Measurements from ENCODE around the gene PANK1.

PANK1 gene

DNA sequence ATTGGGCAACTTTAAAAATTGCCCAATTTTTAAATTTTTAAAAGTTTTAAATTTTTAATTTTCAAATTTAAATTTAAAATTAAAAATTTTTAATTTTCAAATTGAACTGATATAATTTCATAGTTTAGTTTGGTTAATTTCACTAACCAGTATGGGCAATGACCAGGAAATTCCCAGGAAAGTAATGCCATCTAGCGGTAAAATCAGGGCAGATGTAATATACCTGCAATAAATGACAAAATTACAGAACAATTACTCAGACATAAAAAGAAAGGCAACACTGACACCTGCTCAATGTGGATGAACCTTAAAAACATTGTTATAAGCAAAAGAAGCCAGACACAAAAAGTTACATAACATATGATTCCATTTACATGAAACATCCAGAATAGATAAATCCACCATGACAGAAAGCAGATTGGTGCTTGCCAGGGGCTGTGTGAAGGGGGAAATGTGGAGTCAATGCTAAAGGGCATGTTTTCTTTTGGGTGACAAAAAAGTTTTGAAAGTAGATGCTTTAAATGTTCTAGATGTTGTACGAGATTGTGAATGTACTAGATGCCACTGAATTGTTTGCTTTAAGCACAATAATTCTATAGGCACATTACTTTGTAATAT lies 81.1 kb downstream of the PANK1 start:
- H3K4me3 ChIP-seq, result no peak overlapping the region
- TF ChIP-seq, protein P1, sequence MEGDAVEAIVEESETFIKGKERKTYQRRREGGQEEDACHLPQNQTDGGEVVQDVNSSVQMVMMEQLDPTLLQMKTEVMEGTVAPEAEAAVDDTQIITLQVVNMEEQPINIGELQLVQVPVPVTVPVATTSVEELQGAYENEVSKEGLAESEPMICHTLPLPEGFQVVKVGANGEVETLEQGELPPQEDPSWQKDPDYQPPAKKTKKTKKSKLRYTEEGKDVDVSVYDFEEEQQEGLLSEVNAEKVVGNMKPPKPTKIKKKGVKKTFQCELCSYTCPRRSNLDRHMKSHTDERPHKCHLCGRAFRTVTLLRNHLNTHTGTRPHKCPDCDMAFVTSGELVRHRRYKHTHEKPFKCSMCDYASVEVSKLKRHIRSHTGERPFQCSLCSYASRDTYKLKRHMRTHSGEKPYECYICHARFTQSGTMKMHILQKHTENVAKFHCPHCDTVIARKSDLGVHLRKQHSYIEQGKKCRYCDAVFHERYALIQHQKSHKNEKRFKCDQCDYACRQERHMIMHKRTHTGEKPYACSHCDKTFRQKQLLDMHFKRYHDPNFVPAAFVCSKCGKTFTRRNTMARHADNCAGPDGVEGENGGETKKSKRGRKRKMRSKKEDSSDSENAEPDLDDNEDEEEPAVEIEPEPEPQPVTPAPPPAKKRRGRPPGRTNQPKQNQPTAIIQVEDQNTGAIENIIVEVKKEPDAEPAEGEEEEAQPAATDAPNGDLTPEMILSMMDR (IDR thresholded peaks at IDR 0.05), result peak; percentile 60
- H3K27ac ChIP-seq, result no peak overlapping the region
- DNase-seq (ENCODE audit: low spot score), result no peak

DNA sequence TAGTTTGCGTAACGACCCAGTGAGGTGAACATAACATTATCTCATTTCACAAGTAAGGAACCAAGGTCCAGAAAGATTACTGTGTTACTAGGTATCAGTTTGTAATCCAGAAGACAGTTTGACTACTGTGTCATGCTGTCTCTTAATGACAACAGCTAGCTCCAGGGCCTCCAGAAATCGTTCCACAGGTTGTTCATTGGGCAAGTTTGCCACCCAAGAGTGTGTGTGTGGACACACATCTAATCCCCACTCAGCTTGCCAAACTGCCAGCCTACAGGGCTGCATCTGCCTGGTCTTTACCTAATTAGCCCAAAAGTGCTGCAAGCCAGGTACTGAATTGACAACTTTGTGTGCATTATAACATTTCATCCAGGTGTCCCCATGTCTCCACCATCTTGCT lies 81.7 kb downstream of the PANK1 start:
- no peak overlapping the region for H3K4me3 ChIP-seq
- H3K27ac ChIP-seq, result no peak overlapping the region
- DNase-seq (ENCODE audit: low spot score), result no peak
- TF ChIP-seq, protein P1 (IDR thresholded peaks at IDR 0.05), result no peak

DNA sequence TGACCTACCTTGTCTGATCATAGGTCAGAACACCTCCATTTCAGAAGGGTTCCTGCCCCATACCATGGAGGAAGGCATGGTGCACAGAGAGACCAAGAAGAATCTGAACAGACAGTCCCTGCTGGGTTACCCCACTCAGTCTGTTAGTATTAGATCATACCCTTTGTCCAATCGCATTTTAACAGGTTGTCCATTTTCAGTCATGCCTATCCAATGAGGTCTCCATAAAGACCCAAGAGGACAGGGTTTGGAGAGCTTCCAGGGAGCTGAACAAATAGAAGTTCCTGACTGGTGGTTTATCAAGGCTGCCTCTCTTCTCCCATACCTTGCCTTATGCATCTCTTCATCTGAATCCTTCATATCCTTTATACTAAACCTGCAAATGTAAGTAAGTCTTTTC lies 88.4 kb downstream of the PANK1 start:
- Histone ChIP-seq H3K27ac (no peak overlapping the region), H3K4me3 (no peak overlapping the region)
- TF ChIP-seq, protein P1 (IDR thresholded peaks at IDR 0.05), result no peak
- no peak for DNase-seq (ENCODE audit: low spot score)

DNA sequence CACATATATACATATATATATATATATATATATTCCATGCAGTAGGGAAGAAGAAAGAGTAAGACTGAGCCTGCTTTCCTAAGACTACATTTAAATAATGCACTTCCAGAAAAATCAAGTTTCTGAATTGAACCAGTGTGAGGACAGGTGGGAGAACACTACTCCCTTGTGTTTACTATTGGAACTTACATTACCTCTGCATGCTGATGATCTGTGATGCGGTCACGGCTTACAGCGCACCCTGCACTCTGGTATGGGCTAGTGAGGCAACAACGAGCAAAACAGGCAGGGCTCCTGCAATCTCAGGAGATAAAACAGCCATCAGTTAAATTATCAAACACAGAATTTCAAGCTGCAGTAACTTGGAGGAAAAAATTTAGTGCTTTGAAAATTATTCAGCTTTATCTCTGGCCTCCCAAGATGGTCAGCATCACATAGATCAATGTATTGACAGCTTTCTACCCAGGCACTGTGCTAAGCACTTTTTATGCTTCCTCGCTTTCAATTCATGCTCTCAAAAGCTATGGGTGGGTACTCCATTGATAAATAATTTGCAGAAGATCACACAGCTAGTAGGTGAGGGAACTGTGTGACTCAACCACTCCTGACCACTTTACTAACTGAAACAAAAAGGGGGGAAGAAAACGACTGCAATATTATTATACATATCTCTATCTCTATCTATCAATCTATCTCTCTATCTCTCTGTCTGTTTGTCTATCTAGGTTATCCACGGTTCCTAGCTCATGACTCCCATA lies 89.2 kb downstream of the PANK1 start:
- Histone ChIP-seq H3K27ac (no peak overlapping the region), H3K4me3 (no peak overlapping the region)

DNA sequence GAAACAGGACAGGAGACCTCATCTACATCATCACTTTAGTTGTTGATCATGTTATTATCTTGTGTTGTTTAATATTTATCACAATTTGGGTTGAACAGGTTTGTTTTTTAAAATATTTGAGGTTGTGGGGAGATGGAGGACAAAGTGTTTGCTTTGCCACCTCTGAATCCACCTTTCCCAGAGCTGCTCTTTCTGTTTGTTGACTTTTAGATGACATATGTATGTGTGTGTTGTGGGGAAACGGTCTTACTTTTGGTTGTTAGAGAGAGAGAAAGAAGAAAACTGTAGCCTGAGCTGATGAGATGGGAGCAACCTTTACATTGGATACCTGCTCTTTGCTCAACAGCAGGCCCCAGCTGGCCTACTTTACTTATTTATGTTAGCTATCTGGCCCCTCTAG lies 90.6 kb downstream of the PANK1 start:
- TF ChIP-seq, protein P1 (IDR thresholded peaks at IDR 0.05), result no peak
- no peak for DNase-seq (ENCODE audit: low spot score)
- H3K27ac ChIP-seq, result no peak overlapping the region
- no peak overlapping the region for H3K4me3 ChIP-seq

More for the DNA sequence above, 89.2 kb downstream of the PANK1 start:
- TF ChIP-seq, protein P1 (IDR thresholded peaks at IDR 0.05), result no peak
- no peak for DNase-seq (ENCODE audit: low spot score)

DNA sequence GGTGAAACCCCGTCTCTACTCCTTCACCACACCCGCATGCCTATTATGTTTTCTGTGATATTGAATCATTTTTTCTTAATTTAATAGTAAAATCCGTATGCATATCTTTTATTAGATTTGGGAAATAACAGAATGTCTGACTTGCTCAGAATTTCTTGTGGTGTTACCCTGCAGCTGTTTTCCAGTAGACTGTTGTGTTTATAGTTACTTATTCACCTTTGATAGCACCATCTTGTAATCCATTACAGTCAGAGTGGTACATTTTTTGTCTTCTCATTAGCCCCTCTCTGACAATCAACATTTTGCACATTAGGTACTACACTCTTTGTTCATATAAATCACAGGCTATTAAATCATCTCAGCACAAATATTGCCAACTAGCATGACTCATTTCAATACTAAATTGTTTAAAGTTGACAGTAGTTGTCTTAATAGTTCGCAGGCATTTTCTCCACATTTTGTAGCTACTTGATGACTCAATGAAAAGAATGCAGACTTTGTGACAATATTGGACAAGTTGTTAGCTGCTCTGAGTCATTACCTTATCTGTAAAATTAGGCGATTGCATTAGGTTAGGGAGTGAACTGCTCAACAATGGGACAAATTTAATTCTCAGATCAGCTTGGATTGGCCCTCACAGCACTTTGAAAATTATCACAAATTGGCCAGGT lies 91.8 kb downstream of the PANK1 start:
- no peak for DNase-seq (ENCODE audit: low spot score)
- TF ChIP-seq, protein P1 (IDR thresholded peaks at IDR 0.05), result no peak
- peak overlapping the region in 1 of 2 donors; percentile 66 for H3K27ac ChIP-seq
- no peak overlapping the region for H3K4me3 ChIP-seq
